Measurements from ENCODE around the gene MICU2. TPM values are rescaled to one million over a fixed set of nuclear protein-coding genes. Genes with fewer than 3 reads are reported as not detected.

The MICU2 gene
- total and polyA plus RNA-seq, 2 donors (not counting 3 experiments of a cell fraction or from before 2014, with no cell fraction given), result 24.0 to 36.7 TPM

GRCh38 chr13:21445759-21446158, 158.2 kb downstream of the MICU2 start:
- no TSS peak for BruUV-seq (replicated peaks)
- no peaks in the 10 kb centered on the region for H3K36me3 ChIP-seq (ENCODE audit: control insufficient read depth in 2 of 2, extremely low read depth in 1 of 2, insufficient read depth in 2 of 2, low read length in 2 of 2)
- intact Hi-C loops (cut with micrococcal nuclease), result no loop called here
- TF ChIP-seq CTCF (IDR thresholded peaks at IDR 0.05; ENCODE audit: extremely low read depth in 1 of 2, insufficient read depth in 1 of 2, low read depth in 1 of 2, low read length in 2 of 2) (no peak), POLR2AphosphoS5 (IDR thresholded peaks at IDR 0.05; ENCODE audit: insufficient read depth, low read depth, low read length) (no peak), GATA2 (IDR thresholded peaks at IDR 0.05; ENCODE audit: insufficient read depth, insufficient read length, low read depth, low read length) (no peak), FOS (IDR thresholded peaks at IDR 0.05; ENCODE audit: borderline replicate concordance, insufficient read depth, low read length) (no peak), MYC (IDR thresholded peaks at IDR 0.05; ENCODE audit: low read depth, low read length) (no peak)
- peaks cover 4% of the 10 kb centered on the region for H4K20me1 ChIP-seq (replicated peaks; ENCODE audit: control insufficient read depth, extremely low read depth, insufficient read depth, low read length)
- H3K79me2 ChIP-seq (ENCODE audit: control insufficient read depth, insufficient read depth, low read length), result peaks cover 50% of the 10 kb centered on the region
- no peak overlapping the region for H3K9ac ChIP-seq (replicated peaks; ENCODE audit: extremely low read depth, insufficient read depth, low read length)
- H3K9me3 ChIP-seq (replicated peaks; ENCODE audit: control insufficient read depth, insufficient read depth, low read length), result no peaks in the 10 kb centered on the region
- H3K27me3 ChIP-seq (ENCODE audit: control insufficient read depth in 2 of 2, insufficient read depth in 2 of 2, low read length in 2 of 2), result no peaks in the 10 kb centered on the region
- H3K9me1 ChIP-seq (replicated peaks; ENCODE audit: control insufficient read depth, extremely low read depth, insufficient read depth, low read length), result no peaks in the 10 kb centered on the region
- H3K27ac ChIP-seq (ENCODE audit: insufficient read depth, low read depth, low read length), result no peak overlapping the region
- DNase-seq (ENCODE audit: low read depth, low spot score) (no peak), FAIRE-seq (no peak)
- POLR2A ChIA-PET, result no interaction called here
- no peak overlapping the region for H3K4me3 ChIP-seq (replicated peaks in 1 of 3; ENCODE audit: insufficient read depth in 1 of 3, low read depth in 1 of 3, low read length in 3 of 3)
- no peak overlapping the region for H3K4me2 ChIP-seq (ENCODE audit: insufficient read depth, low read length)
- no peak overlapping the region for H2AFZ ChIP-seq (ENCODE audit: low read depth, low read length)
- CTCF ChIA-PET, result no interaction called here
- dilution Hi-C loops (cut with MboI; ENCODE audit: extremely low pct_ligation_motif_present, low sequenced_read_pairs), result no loop called here
- H3K4me1 ChIP-seq (ENCODE audit: control insufficient read depth, extremely low read depth, insufficient read depth, low read length), result no peaks in the 10 kb centered on the region

GRCh38 chr13:21443171-21443570, 160.8 kb downstream of the MICU2 start:
- TF ChIP-seq EZH2 (IDR thresholded peaks at IDR 0.05; ENCODE audit: borderline replicate concordance, low read depth, low read length, severe bottlenecking) (no peak), MYC (IDR thresholded peaks at IDR 0.05; ENCODE audit: low read depth, low read length) (no peak), GATA2 (IDR thresholded peaks at IDR 0.05; ENCODE audit: insufficient read depth, insufficient read length, low read depth, low read length) (no peak), POLR2AphosphoS5 (IDR thresholded peaks at IDR 0.05; ENCODE audit: insufficient read depth, low read depth, low read length) (no peak), CTCF (IDR thresholded peaks at IDR 0.05; ENCODE audit: extremely low read depth in 1 of 2, insufficient read depth in 1 of 2, low read depth in 1 of 2, low read length in 2 of 2) (no peak), FOS (IDR thresholded peaks at IDR 0.05; ENCODE audit: borderline replicate concordance, insufficient read depth, low read length) (no peak), MAX (IDR thresholded peaks at IDR 0.05; ENCODE audit: insufficient read depth, insufficient read length) (no peak), JUN (IDR thresholded peaks at IDR 0.05; ENCODE audit: borderline replicate concordance, insufficient read depth, insufficient read length, low read depth) (no peak), POLR2A (IDR thresholded peaks at IDR 0.05; ENCODE audit: low read depth, low read length) (no peak)
- Histone ChIP-seq H4K20me1 (replicated peaks; ENCODE audit: control insufficient read depth, extremely low read depth, insufficient read depth, low read length) (peaks cover 4% of the 10 kb centered on the region), H3K27ac (ENCODE audit: insufficient read depth, low read depth, low read length) (no peak overlapping the region), H3K4me1 (ENCODE audit: control insufficient read depth, extremely low read depth, insufficient read depth, low read length) (no peaks in the 10 kb centered on the region), H3K36me3 (ENCODE audit: control insufficient read depth in 2 of 2, extremely low read depth in 1 of 2, insufficient read depth in 2 of 2, low read length in 2 of 2) (no peaks in the 10 kb centered on the region), H3K9me1 (replicated peaks; ENCODE audit: control insufficient read depth, extremely low read depth, insufficient read depth, low read length) (no peaks in the 10 kb centered on the region), H3K9ac (replicated peaks; ENCODE audit: extremely low read depth, insufficient read depth, low read length) (no peak overlapping the region), H3K4me2 (ENCODE audit: insufficient read depth, low read length) (no peak overlapping the region), H2AFZ (ENCODE audit: low read depth, low read length) (no peak overlapping the region), H3K9me3 (replicated peaks; ENCODE audit: control insufficient read depth, insufficient read depth, low read length) (no peaks in the 10 kb centered on the region), H3K4me3 (replicated peaks in 1 of 3; ENCODE audit: insufficient read depth in 1 of 3, low read depth in 1 of 3, low read length in 3 of 3) (no peak overlapping the region), H3K79me2 (ENCODE audit: control insufficient read depth, insufficient read depth, low read length) (peaks cover 59% of the 10 kb centered on the region), H3K27me3 (ENCODE audit: control insufficient read depth in 2 of 2, insufficient read depth in 2 of 2, low read length in 2 of 2) (no peaks in the 10 kb centered on the region)
- dilution Hi-C loops (cut with MboI; ENCODE audit: extremely low pct_ligation_motif_present, low sequenced_read_pairs), result no loop called here
- intact Hi-C loops (cut with micrococcal nuclease), result no loop called here
- FAIRE-seq (no peak), DNase-seq (ENCODE audit: low read depth, low spot score) (no peak)
- CTCF ChIA-PET, result no interaction called here
- POLR2A ChIA-PET, result interaction anchor here (0.5 kb wide), 1 partner anchor 1845 kb away, joined by 4 read pairs; no protein-coding TSS in a partner anchor
- BruUV-seq (replicated peaks), result no TSS peak

Measured in endothelial cell of umbilical vein (primary cell).